CD4-positive, CD25-positive, alpha-beta regulatory T cell (primary cell): ENCODE results near the gene B3GNT2. TPM values are rescaled to one million over a fixed set of nuclear protein-coding genes. Genes with fewer than 3 reads are reported as not detected.

ENCODE experiments used
- ATAC-seq, 2 donors: fragments of 150-1000 bp; cut with Tn5 transposase; one replicate each; pipeline ENCODE4 v1.10.0; 2021; ENCODE audit warnings: low read depth in 2 of 2, moderate number of reproducible peaks in 2 of 2, moderate library complexity in 1 of 2
- DNase-seq, 3 donors: peaks; one replicate each; pipeline versions ENCODE4 v3.0.0 to v3.0.0-alpha.2; 2012 to 2022; ENCODE audit warnings: mixed read lengths in 1 of 3
- H3K27ac ChIP-seq: one replicate; pipeline ENCODE4 v1.7.0; 2013; ENCODE audit warnings: mild to moderate bottlenecking, low read length; ENCODE audit not compliant: insufficient read depth, poor library complexity, severe bottlenecking
- H3K27me3 ChIP-seq: one replicate; pipeline ENCODE4 v1.7.0; 2013; ENCODE audit warnings: low read length; ENCODE audit not compliant: control insufficient read depth, insufficient read depth
- H3K36me3 ChIP-seq: one replicate; pipeline ENCODE4 v1.7.0; 2013; ENCODE audit warnings: mild to moderate bottlenecking, low read length, moderate library complexity; ENCODE audit not compliant: control insufficient read depth, insufficient read depth
- H3K4me1 ChIP-seq: 2 replicates; pipeline ENCODE4 v1.7.0; 2013; ENCODE audit warnings: mild to moderate bottlenecking, low read length; ENCODE audit not compliant: insufficient read depth, control insufficient read depth, poor library complexity, severe bottlenecking
- H3K4me3 ChIP-seq: one replicate; pipeline ENCODE4 v1.7.0; 2013; ENCODE audit warnings: low read depth, mild to moderate bottlenecking, low read length, moderate library complexity
- H3K9me3 ChIP-seq, 2 experiments: 1 replicate in 1 of 2; 2 replicates in 1 of 2; pipeline ENCODE4 v1.7.0; 2013; ENCODE audit warnings: low read length in 2 of 2, mild to moderate bottlenecking in 1 of 2, moderate library complexity in 1 of 2; ENCODE audit not compliant: control insufficient read depth in 2 of 2
- H3K27ac Mint-ChIP-seq, 3 donors: one replicate each; pipeline ENCODE4 v1.8.0; 2020 to 2022; ENCODE audit warnings: mild to moderate bottlenecking in 3 of 3, mixed read lengths in 3 of 3, moderate library complexity in 2 of 3
- H3K27me3 Mint-ChIP-seq: one replicate; pipeline ENCODE4 v1.8.0; 2022; ENCODE audit warnings: mild to moderate bottlenecking, mixed read lengths
- H3K36me3 Mint-ChIP-seq: one replicate; pipeline ENCODE4 v1.8.0; 2020; ENCODE audit warnings: mixed read lengths
- H3K4me1 Mint-ChIP-seq, 4 donors: one replicate each; pipeline ENCODE4 v1.8.0; 2020 to 2022; ENCODE audit warnings: mixed read lengths in 4 of 4, mild to moderate bottlenecking in 1 of 4
- H3K4me3 Mint-ChIP-seq, 4 donors: one replicate each; pipeline ENCODE4 v1.8.0; 2020 to 2022; ENCODE audit warnings: mild to moderate bottlenecking in 4 of 4, mixed read lengths in 4 of 4, moderate library complexity in 3 of 4
- H3K9me3 Mint-ChIP-seq, 7 donors: one replicate each; pipeline ENCODE4 v1.8.0; 2020 to 2022; ENCODE audit warnings: mixed read lengths in 7 of 7, mild to moderate bottlenecking in 3 of 7, moderate library complexity in 2 of 7
- polyA plus RNA-seq, 4 donors: library from polyadenylated mRNA; unstranded; fragments of 300-500 nt; fragmentation: Illumina TruSeq; gene quantifications; one replicate each; pipeline ENCODE4 v1.2.3, GENCODE V29; 2021
- total RNA-seq: library from RNA; stranded (reverse); gene quantifications from one replicate; pipeline ENCODE4 v1.2.3, GENCODE V29; 2022

Gene B3GNT2
- total and polyA plus RNA-seq, 5 donors from 2014 or later: 34.8 to 61.5 (median 40.1) TPM

DNA sequence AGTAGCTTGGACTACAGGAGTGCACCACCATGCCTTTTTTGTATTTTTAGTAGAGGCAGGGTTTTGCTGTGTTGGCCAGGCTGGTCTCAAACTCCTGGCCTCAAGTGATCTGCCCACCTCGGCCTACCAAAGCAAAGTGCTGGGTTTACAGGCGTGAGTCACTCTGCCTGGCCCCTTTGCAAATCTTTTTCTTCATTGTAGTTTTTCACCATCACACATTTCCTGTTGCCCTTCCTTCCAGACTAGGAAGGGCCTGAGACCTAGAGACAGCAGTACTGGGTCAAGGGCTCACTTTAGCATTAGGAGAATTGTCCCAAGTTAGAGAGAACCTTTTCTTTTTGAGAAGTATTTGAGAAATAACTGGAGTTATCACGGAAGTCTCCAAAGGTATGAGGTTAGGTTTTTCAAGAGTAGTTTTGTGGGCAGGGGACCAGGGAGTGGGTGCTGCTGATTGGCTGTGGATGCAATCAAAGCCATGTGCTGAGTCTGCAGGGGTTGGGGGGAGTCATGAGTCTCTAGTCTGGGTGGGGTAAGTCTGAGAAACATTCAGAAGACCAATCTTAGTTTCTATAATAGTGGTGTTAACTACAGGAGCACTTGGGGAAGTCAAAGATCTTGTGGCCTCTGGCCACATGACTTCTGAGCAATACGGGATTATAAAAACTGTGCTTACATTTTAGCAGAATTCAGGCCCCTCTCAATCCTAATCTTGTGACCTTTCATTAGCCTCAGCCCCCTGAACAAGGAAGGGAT is 23.7 kb downstream of the B3GNT2 start:
- peaks cover 32% of the 10 kb centered on the region for H3K36me3 Mint-ChIP-seq
- H3K9me3 ChIP-seq: no peaks in the 10 kb centered on the region
- no peaks in the 10 kb centered on the region for H3K27me3 ChIP-seq
- peaks cover 84% of the 10 kb centered on the region for H3K4me1 ChIP-seq
- DNase-seq (no peak), ATAC-seq (no peak)
- peaks cover 65 to 95% (median 77%) of the 10 kb centered on the region in 4 donors for H3K4me1 Mint-ChIP-seq
- H3K36me3 ChIP-seq: peaks cover 14% of the 10 kb centered on the region
- peak overlapping the region; percentile 21 for H3K4me3 ChIP-seq
- H3K27me3 Mint-ChIP-seq: no peaks in the 10 kb centered on the region
- peaks cover 0 to 17% (median 2%) of the 10 kb centered on the region in 7 donors for H3K9me3 Mint-ChIP-seq
- peak overlapping the region; percentile 47 to 80 (median 60) for H3K4me3 Mint-ChIP-seq
- peak overlapping the region; percentile 69 for H3K27ac ChIP-seq
- H3K27ac Mint-ChIP-seq: peak overlapping the region; percentile 90 to 94 (median 94)

GRCh38 chr2:62221141-62221540 is 25.2 kb downstream of the B3GNT2 start:
- Histone ChIP-seq H3K4me3 (peak overlapping the region; percentile 33), H3K27ac (peak overlapping the region; percentile 69), H3K4me1 (peaks cover 68% of the 10 kb centered on the region), H3K36me3 (peaks cover 25% of the 10 kb centered on the region), H3K9me3 (no peaks in the 10 kb centered on the region), H3K27me3 (no peaks in the 10 kb centered on the region)
- H3K4me3 Mint-ChIP-seq: peak overlapping the region in 3 of 4 donors; percentile 10 to 62 (median 13)
- peak overlapping the region; percentile 79 to 94 (median 94) for H3K27ac Mint-ChIP-seq
- peaks cover 0 to 17% (median 2%) of the 10 kb centered on the region in 7 donors for H3K9me3 Mint-ChIP-seq
- H3K4me1 Mint-ChIP-seq: peaks cover 53 to 88% (median 68%) of the 10 kb centered on the region in 4 donors
- ATAC-seq (no peak), DNase-seq (no peak)
- H3K27me3 Mint-ChIP-seq: no peaks in the 10 kb centered on the region
- H3K36me3 Mint-ChIP-seq: peaks cover 43% of the 10 kb centered on the region

GRCh38 chr2:62222171-62222570 is 26.3 kb downstream of the B3GNT2 start:
- Histone ChIP-seq H3K4me1 (peaks cover 58% of the 10 kb centered on the region), H3K9me3 (no peaks in the 10 kb centered on the region), H3K36me3 (peaks cover 25% of the 10 kb centered on the region), H3K27ac (peak overlapping the region; percentile 69), H3K4me3 (peak overlapping the region; percentile 51), H3K27me3 (no peaks in the 10 kb centered on the region)
- Mint-ChIP-seq H3K9me3 (peaks cover 0 to 17% (median 2%) of the 10 kb centered on the region in 7 donors), H3K4me1 (peaks cover 53 to 78% (median 62%) of the 10 kb centered on the region in 4 donors), H3K27ac (peak overlapping the region; percentile 94), H3K36me3 (peaks cover 44% of the 10 kb centered on the region), H3K27me3 (no peaks in the 10 kb centered on the region), H3K4me3 (peak overlapping the region; percentile 12 to 76 (median 62))
- DNase-seq: no peak
- no peak for ATAC-seq

DNA sequence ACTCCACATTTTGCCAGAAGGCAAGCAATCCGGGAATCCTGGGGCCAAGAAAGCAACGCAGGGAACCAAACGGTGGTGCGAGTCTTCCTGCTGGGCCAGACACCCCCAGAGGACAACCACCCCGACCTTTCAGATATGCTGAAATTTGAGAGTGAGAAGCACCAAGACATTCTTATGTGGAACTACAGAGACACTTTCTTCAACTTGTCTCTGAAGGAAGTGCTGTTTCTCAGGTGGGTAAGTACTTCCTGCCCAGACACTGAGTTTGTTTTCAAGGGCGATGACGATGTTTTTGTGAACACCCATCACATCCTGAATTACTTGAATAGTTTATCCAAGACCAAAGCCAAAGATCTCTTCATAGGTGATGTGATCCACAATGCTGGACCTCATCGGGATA is 26.8 kb downstream of the B3GNT2 start:
- ATAC-seq (peak; percentile 53 to 79), DNase-seq (peak in 2 of 3 donors; percentile 53 to 85)
- no peaks in the 10 kb centered on the region for H3K9me3 ChIP-seq
- peaks cover 25% of the 10 kb centered on the region for H3K36me3 ChIP-seq
- peaks cover 49% of the 10 kb centered on the region for H3K36me3 Mint-ChIP-seq
- H3K4me1 ChIP-seq: peaks cover 53% of the 10 kb centered on the region
- peak overlapping the region; percentile 94 for H3K27ac Mint-ChIP-seq
- peaks cover 54 to 78% (median 58%) of the 10 kb centered on the region in 4 donors for H3K4me1 Mint-ChIP-seq
- peak overlapping the region; percentile 51 for H3K4me3 ChIP-seq
- peak overlapping the region; percentile 69 for H3K27ac ChIP-seq
- H3K4me3 Mint-ChIP-seq: peak overlapping the region; percentile 12 to 76 (median 62)
- H3K27me3 Mint-ChIP-seq: no peaks in the 10 kb centered on the region
- H3K27me3 ChIP-seq: no peaks in the 10 kb centered on the region
- peaks cover 0 to 17% (median 2%) of the 10 kb centered on the region in 7 donors for H3K9me3 Mint-ChIP-seq

DNA sequence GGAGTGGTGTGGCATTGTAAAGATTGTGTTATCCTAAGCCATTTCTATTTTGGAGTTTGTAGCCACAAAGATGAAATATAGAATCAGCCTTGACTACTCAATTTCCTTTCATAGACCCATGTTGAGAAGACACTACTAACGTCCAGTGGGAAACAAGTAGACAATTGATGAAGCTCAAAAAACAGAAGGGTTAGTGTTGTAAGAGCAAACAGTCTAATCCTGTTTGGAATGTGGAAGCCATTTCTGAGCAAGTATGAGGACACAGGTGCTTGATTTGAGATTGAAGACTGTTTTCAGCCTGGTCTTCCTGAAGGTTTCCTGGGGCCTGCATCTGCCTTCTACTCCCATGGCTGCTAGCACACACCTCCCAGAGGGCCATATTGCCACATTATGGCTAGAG is 29.1 kb downstream of the B3GNT2 start:
- Mint-ChIP-seq H3K36me3 (peaks cover 40% of the 10 kb centered on the region), H3K4me1 (peaks cover 37 to 61% (median 42%) of the 10 kb centered on the region in 4 donors), H3K27me3 (no peaks in the 10 kb centered on the region), H3K4me3 (no peak overlapping the region), H3K27ac (peak overlapping the region; percentile 15 to 91 (median 67)), H3K9me3 (peaks cover 0 to 13% (median 0%) of the 10 kb centered on the region in 7 donors)
- ATAC-seq (no peak), DNase-seq (no peak)
- no peaks in the 10 kb centered on the region for H3K9me3 ChIP-seq
- peaks cover 21% of the 10 kb centered on the region for H3K36me3 ChIP-seq
- H3K4me1 ChIP-seq: peaks cover 36% of the 10 kb centered on the region
- no peak overlapping the region for H3K4me3 ChIP-seq
- no peak overlapping the region for H3K27ac ChIP-seq
- no peaks in the 10 kb centered on the region for H3K27me3 ChIP-seq

GRCh38 chr2:62227386-62228075 is 31.6 kb downstream of the B3GNT2 start:
- Histone ChIP-seq H3K4me3 (no peak overlapping the region), H3K36me3 (peaks cover 19% of the 10 kb centered on the region), H3K27ac (no peak overlapping the region), H3K9me3 (no peaks in the 10 kb centered on the region), H3K27me3 (no peaks in the 10 kb centered on the region), H3K4me1 (peaks cover 12% of the 10 kb centered on the region)
- no peak for DNase-seq
- Mint-ChIP-seq H3K4me1 (peaks cover 18 to 41% (median 26%) of the 10 kb centered on the region in 4 donors), H3K9me3 (peaks cover 0 to 12% (median 0%) of the 10 kb centered on the region in 7 donors), H3K27ac (peak overlapping the region in 2 of 3 donors; percentile 9 to 46), H3K36me3 (peaks cover 31% of the 10 kb centered on the region), H3K27me3 (no peaks in the 10 kb centered on the region), H3K4me3 (no peak overlapping the region)
- no peak for ATAC-seq

DNA sequence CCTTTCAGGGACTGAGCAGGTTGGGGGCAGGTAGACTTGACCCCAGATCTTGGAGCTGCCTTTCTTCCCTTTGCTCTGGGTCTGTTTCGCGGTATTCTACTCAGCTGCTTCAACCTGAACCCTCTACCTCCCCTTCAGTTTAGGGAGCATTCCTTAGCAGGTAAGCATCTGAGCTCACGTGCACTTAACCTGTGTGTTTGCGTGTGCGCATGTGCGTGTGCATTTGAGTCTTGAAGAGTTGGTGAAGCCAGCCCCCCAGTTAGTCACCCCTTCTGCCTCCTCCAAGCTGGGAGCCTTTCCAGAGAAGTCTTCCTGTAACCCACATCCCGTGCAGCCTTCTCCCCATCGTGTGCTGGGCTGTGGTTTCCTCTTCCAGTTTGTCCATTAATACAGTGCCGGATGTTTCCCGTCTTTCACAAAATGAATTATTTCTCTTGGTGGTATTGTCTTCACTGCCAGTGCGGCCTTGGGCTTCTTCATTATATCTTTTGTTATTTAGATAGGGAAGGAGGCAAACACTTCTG is 33.2 kb downstream of the B3GNT2 start:
- peaks cover 17% of the 10 kb centered on the region for H3K36me3 Mint-ChIP-seq
- Histone ChIP-seq H3K4me3 (no peak overlapping the region), H3K27ac (no peak overlapping the region), H3K27me3 (no peaks in the 10 kb centered on the region), H3K9me3 (no peaks in the 10 kb centered on the region), H3K4me1 (no peaks in the 10 kb centered on the region), H3K36me3 (peaks cover 12% of the 10 kb centered on the region)
- H3K4me3 Mint-ChIP-seq: no peak overlapping the region
- DNase-seq (no peak), ATAC-seq (no peak)
- H3K27ac Mint-ChIP-seq: no peak overlapping the region
- peaks cover 0 to 2% (median 0%) of the 10 kb centered on the region in 7 donors for H3K9me3 Mint-ChIP-seq
- no peaks in the 10 kb centered on the region for H3K27me3 Mint-ChIP-seq
- H3K4me1 Mint-ChIP-seq: peaks cover 10 to 26% (median 16%) of the 10 kb centered on the region in 4 donors
